K562 (cell line): ENCODE data around the gene ABCC1.

Experiments used
- AFF4 ChIP-seq: sonication (generic); formaldehyde crosslinking; IDR thresholded peaks from 2 replicates; pipeline ENCODE4 v1.8.0; 2023; ENCODE audit warnings: mild to moderate bottlenecking, missing genetic modification reagents
- CTCF ChIP-seq, 3 experiments: IDR thresholded peaks in 2 of 3; conservative IDR thresholded peaks in 1 of 3; 2 replicates each; pipeline ENCODE4 v1.5.1; 2011 to 2012; ENCODE audit warnings: low read length in 3 of 3, mild to moderate bottlenecking in 3 of 3, control low read depth in 2 of 3, improper control_type of control experiment in 1 of 3, inconsistent platforms in 1 of 3, low read depth in 1 of 3, mixed read lengths in 1 of 3, moderate library complexity in 1 of 3; ENCODE audit not compliant: insufficient read depth in 2 of 3
- EZH2 ChIP-seq: IDR thresholded peaks from 2 replicates; pipeline ENCODE4 v1.6.1; 2012; ENCODE audit warnings: low read depth, mild to moderate bottlenecking, inconsistent platforms, low read length, borderline replicate concordance
- FOXO4 ChIP-seq: fragments of 450-650 bp; formaldehyde crosslinking; IDR thresholded peaks from 2 replicates; pipeline ENCODE4 v1.4.0; 2020; ENCODE audit warnings: mild to moderate bottlenecking, moderate library complexity
- KDM4B ChIP-seq, 2 experiments: fragments of 450-650 bp in 1 of 2; sonication (generic) in 1 of 2; IDR thresholded peaks; 2 replicates each; pipeline ENCODE4 v1.6.1; 2016 to 2017; ENCODE audit warnings: borderline replicate concordance in 2 of 2, antibody characterized with exemption in 1 of 2, low read depth in 1 of 2, mild to moderate bottlenecking in 1 of 2
- NCOA2 ChIP-seq, 2 experiments: fragments of 450-650 bp; IDR thresholded peaks; 2 replicates each; pipeline ENCODE4 v1.6.1; 2018; ENCODE audit warnings: mild to moderate bottlenecking in 2 of 2, moderate library complexity in 1 of 2; ENCODE audit not compliant: partially characterized antibody in 2 of 2
- PATZ1 ChIP-seq: fragments of 250-450 bp; sonication (Bioruptor Pico); IDR thresholded peaks from 2 replicates; pipeline ENCODE4 v1.5.0; 2020; ENCODE audit warnings: mild to moderate bottlenecking, borderline replicate concordance
- POLR2A ChIP-seq: fragments of 450-650 bp; conservative IDR thresholded peaks from 2 replicates; pipeline ENCODE4 v1.6.1; 2016
- PREB ChIP-seq: sonication (generic); formaldehyde crosslinking; IDR thresholded peaks from 2 replicates; pipeline ENCODE4 v1.8.1; 2023; ENCODE audit warnings: mild to moderate bottlenecking, missing genetic modification reagents
- SP1 ChIP-seq: sonication (generic); formaldehyde crosslinking; IDR thresholded peaks from 2 replicates; pipeline ENCODE4 v1.8.1; 2022; ENCODE audit warnings: mild to moderate bottlenecking, missing genetic modification reagents
- TAF7 ChIP-seq: fragments of 450-650 bp; IDR thresholded peaks from 2 replicates; pipeline ENCODE4 v1.6.1; 2016; ENCODE audit warnings: missing genetic modification characterization, missing compliant biosample characterization
- TF ChIP-seq, protein P1 (sequence below): sonication (generic); formaldehyde crosslinking; IDR thresholded peaks from 2 replicates; pipeline ENCODE4 v1.4.0; 2020; ENCODE audit warnings: mild to moderate bottlenecking, missing genetic modification reagents
- TF ChIP-seq, protein P2 (sequence below): fragments of 450-650 bp; IDR thresholded peaks from 2 replicates; pipeline ENCODE4 v1.7.1; 2018; ENCODE audit warnings: mild to moderate bottlenecking, low read depth; ENCODE audit not compliant: partially characterized antibody

DNA sequence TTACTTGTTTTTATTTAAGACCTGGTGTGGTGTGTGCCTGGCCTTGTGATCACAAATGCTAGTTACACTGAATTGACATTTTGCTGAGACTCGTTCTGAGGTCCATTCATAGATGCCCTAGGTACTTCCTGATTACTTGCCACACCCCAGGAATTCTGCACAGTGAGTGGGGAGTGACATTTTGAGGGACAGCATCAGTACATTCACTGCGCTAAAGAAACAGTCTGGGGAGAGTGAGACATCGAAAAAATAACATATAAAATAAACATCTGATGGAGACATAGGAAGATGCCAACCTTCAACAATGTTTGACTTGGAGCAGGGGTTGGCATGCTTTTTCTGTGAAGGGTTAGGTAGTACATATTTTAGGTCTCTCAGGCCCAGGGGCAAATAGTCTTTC is 30.4 kb downstream of the ABCC1 start:
- no peak for TF ChIP-seq FOXO4 (CRISPR knock-in tag)
- TF ChIP-seq CTCF (IDR thresholded peaks at IDR 0.05 in 2 of 3, conservative IDR thresholded peaks at IDR 0.05 in 1 of 3; ENCODE audit: insufficient read depth in 2 of 3, low read depth in 1 of 3, low read length in 3 of 3): no peak
- TF ChIP-seq AFF4: no peak
- TF ChIP-seq, protein P1, sequence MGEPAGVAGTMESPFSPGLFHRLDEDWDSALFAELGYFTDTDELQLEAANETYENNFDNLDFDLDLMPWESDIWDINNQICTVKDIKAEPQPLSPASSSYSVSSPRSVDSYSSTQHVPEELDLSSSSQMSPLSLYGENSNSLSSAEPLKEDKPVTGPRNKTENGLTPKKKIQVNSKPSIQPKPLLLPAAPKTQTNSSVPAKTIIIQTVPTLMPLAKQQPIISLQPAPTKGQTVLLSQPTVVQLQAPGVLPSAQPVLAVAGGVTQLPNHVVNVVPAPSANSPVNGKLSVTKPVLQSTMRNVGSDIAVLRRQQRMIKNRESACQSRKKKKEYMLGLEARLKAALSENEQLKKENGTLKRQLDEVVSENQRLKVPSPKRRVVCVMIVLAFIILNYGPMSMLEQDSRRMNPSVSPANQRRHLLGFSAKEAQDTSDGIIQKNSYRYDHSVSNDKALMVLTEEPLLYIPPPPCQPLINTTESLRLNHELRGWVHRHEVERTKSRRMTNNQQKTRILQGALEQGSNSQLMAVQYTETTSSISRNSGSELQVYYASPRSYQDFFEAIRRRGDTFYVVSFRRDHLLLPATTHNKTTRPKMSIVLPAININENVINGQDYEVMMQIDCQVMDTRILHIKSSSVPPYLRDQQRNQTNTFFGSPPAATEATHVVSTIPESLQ (CRISPR knock-in tag): no peak
- no peak for TF ChIP-seq NCOA2 (IDR thresholded peaks at IDR 0.05; ENCODE audit: partially characterized antibody in 2 of 2)
- no peak for TF ChIP-seq TAF7 (tag)
- TF ChIP-seq POLR2A: no peak
- TF ChIP-seq KDM4B (IDR thresholded peaks at IDR 0.05; ENCODE audit: borderline replicate concordance in 2 of 2, low read depth in 1 of 2): no peak
- no peak for TF ChIP-seq PATZ1
- TF ChIP-seq, protein P2, sequence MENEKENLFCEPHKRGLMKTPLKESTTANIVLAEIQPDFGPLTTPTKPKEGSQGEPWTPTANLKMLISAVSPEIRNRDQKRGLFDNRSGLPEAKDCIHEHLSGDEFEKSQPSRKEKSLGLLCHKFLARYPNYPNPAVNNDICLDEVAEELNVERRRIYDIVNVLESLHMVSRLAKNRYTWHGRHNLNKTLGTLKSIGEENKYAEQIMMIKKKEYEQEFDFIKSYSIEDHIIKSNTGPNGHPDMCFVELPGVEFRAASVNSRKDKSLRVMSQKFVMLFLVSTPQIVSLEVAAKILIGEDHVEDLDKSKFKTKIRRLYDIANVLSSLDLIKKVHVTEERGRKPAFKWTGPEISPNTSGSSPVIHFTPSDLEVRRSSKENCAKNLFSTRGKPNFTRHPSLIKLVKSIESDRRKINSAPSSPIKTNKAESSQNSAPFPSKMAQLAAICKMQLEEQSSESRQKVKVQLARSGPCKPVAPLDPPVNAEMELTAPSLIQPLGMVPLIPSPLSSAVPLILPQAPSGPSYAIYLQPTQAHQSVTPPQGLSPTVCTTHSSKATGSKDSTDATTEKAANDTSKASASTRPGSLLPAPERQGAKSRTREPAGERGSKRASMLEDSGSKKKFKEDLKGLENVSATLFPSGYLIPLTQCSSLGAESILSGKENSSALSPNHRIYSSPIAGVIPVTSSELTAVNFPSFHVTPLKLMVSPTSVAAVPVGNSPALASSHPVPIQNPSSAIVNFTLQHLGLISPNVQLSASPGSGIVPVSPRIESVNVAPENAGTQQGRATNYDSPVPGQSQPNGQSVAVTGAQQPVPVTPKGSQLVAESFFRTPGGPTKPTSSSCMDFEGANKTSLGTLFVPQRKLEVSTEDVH: no peak
- no peak for TF ChIP-seq PREB (CRISPR knock-in tag)
- TF ChIP-seq SP1 (CRISPR knock-in tag): no peak
- no peak for TF ChIP-seq EZH2
